ENCODE measurements around the gene NLRX1.
"Not testable (repeated sequence)": the region's sequence is repeated elsewhere in the genome, so short reads cannot be mapped to it uniquely, and the experiment has no call there.

The NLRX1 gene

GRCh38 chr11:119195680-119196079 lies 27.2 kb downstream of the NLRX1 start:
- no peak for DNase-seq
- intact Hi-C loops (cut with DNase I; ENCODE audit: low total_unique reads) = loop anchor here (10.0 kb wide), 1 partner anchor 51 kb away; the partner anchor contains the start of gene ABCG4
- no peaks in the 10 kb centered on the region for H3K4me1 ChIP-seq
- H3K36me3 ChIP-seq = no peaks in the 10 kb centered on the region
- H3K27me3 ChIP-seq = no peaks in the 10 kb centered on the region
- no peak overlapping the region for H3K4me3 ChIP-seq
- no peaks in the 10 kb centered on the region for H3K9me3 ChIP-seq
- TF ChIP-seq, protein P1, sequence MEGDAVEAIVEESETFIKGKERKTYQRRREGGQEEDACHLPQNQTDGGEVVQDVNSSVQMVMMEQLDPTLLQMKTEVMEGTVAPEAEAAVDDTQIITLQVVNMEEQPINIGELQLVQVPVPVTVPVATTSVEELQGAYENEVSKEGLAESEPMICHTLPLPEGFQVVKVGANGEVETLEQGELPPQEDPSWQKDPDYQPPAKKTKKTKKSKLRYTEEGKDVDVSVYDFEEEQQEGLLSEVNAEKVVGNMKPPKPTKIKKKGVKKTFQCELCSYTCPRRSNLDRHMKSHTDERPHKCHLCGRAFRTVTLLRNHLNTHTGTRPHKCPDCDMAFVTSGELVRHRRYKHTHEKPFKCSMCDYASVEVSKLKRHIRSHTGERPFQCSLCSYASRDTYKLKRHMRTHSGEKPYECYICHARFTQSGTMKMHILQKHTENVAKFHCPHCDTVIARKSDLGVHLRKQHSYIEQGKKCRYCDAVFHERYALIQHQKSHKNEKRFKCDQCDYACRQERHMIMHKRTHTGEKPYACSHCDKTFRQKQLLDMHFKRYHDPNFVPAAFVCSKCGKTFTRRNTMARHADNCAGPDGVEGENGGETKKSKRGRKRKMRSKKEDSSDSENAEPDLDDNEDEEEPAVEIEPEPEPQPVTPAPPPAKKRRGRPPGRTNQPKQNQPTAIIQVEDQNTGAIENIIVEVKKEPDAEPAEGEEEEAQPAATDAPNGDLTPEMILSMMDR (IDR thresholded peaks at IDR 0.05) = no peak
- no peak overlapping the region for H3K27ac ChIP-seq

GRCh38 chr11:119196833-119197483 lies 28.4 kb downstream of the NLRX1 start:
- H3K36me3 ChIP-seq = no peaks in the 10 kb centered on the region
- no peaks in the 10 kb centered on the region for H3K9me3 ChIP-seq
- H3K27ac ChIP-seq = no peak overlapping the region
- DNase-seq = peak in 1 of 2 donors; percentile 56
- TF ChIP-seq, protein P1 (IDR thresholded peaks at IDR 0.05) = peak; percentile 78 to 79
- no peaks in the 10 kb centered on the region for H3K27me3 ChIP-seq
- H3K4me3 ChIP-seq = no peak overlapping the region
- intact Hi-C loops (cut with DNase I; ENCODE audit: low total_unique reads) = loop anchor here (10.0 kb wide), 1 partner anchor 52 kb away; the partner anchor contains the start of gene ABCG4
- H3K4me1 ChIP-seq = no peaks in the 10 kb centered on the region

DNA sequence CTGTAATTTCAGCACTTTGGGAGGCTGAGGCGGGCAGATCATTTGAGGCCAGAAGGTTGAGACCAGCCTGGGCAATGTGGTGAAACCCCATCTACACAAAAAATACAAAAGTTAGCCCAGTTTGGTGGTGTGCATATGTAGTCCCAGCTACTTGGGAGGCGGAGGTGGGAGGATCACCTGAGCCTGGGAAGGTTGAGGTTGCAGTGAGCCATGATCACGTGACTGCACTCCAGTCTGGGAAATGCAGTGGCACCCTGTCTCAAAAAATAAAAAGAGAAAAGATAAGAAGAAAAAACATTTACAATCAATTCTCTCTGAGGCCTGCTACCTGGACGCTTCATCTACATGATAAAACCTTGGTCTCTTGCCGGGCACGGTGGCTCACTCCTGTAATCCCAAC lies 30.4 kb downstream of the NLRX1 start:
- TF ChIP-seq, protein P1 (IDR thresholded peaks at IDR 0.05) = no peak
- Histone ChIP-seq H3K36me3 (no peaks in the 10 kb centered on the region), H3K4me1 (no peaks in the 10 kb centered on the region), H3K9me3 (no peaks in the 10 kb centered on the region), H3K27me3 (no peaks in the 10 kb centered on the region), H3K27ac (no peak overlapping the region), H3K4me3 (no peak overlapping the region)
- DNase-seq = no peak
- intact Hi-C loops (cut with DNase I; ENCODE audit: low total_unique reads) = loop anchor here (10.0 kb wide), 1 partner anchor 54 kb away; the partner anchor contains the start of gene ABCG4

GRCh38 chr11:119201236-119201635 lies 32.7 kb downstream of the NLRX1 start:
- intact Hi-C loops (cut with DNase I; ENCODE audit: low total_unique reads) = loop anchor here (10.0 kb wide), 1 partner anchor 84 kb away; no protein-coding TSS in a partner anchor
- H3K4me3 ChIP-seq, H3K27me3 ChIP-seq, H3K36me3 ChIP-seq, H3K9me3 ChIP-seq, DNase-seq, H3K4me1 ChIP-seq, H3K27ac ChIP-seq: not testable (repeated sequence)

- DNase-seq = no peak
- intact Hi-C loops (cut with DNase I; ENCODE audit: low total_unique reads) = loop anchor here (10.0 kb wide), 1 partner anchor 82 kb away; no protein-coding TSS in a partner anchor
- TF ChIP-seq, protein P1 (IDR thresholded peaks at IDR 0.05) = no peak
- no peaks in the 10 kb centered on the region for H3K9me3 ChIP-seq
- H3K4me1 ChIP-seq = peaks cover 0 to 9% (median 5%) of the 10 kb centered on the region in 4 donors
- H3K27me3 ChIP-seq = no peaks in the 10 kb centered on the region
- H3K27ac ChIP-seq = no peak overlapping the region
- H3K36me3 ChIP-seq = no peaks in the 10 kb centered on the region
- no peak overlapping the region for H3K4me3 ChIP-seq
Observed at GRCh38 chr11:119202554-119202953, 34.0 kb downstream of the NLRX1 start.

DNA sequence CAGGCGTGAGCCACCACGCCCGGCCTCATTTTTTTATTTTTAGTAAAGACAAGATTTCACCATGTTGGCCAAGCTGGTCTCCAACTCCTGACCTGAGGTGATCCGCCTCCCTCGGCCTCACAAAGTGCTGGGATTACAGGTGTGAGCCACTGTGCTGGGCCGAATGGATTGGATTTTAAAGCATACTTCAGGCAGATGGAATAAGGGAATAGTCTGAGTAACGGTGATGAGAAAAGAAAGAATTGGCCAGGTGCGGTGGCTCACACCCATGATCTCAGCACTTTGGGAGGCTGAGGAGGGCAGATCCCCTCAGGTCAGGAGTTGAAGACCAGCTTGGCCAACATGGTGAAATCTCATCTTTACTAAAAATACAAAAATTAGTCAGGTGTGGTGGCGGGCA lies 35.5 kb downstream of the NLRX1 start:
- Histone ChIP-seq H3K4me3 (no peak overlapping the region), H3K27ac (no peak overlapping the region), H3K36me3 (no peaks in the 10 kb centered on the region), H3K9me3 (no peaks in the 10 kb centered on the region), H3K4me1 (peaks cover 0 to 19% (median 9%) of the 10 kb centered on the region in 4 donors), H3K27me3 (no peaks in the 10 kb centered on the region)
- TF ChIP-seq, protein P1 (IDR thresholded peaks at IDR 0.05) = no peak
- intact Hi-C loops (cut with DNase I; ENCODE audit: low total_unique reads) = loop anchor here (10.0 kb wide), 1 partner anchor 81 kb away; no protein-coding TSS in a partner anchor
- DNase-seq = peak in 1 of 2 donors; percentile 10
